NCI-H2029 treated with DMSO at 0.1 percent for 48 hours (cell line): ENCODE data around the gene ZWILCH.
"Not testable (repeated sequence)": the region's sequence is repeated elsewhere in the genome, so short reads cannot be mapped to it uniquely, and the experiment has no call there.

ENCODE experiments used
- DNase-seq: peaks from one replicate; lab custom pipeline; 2025; lab: John Stamatoyannopoulos, UW

The ZWILCH gene

DNA sequence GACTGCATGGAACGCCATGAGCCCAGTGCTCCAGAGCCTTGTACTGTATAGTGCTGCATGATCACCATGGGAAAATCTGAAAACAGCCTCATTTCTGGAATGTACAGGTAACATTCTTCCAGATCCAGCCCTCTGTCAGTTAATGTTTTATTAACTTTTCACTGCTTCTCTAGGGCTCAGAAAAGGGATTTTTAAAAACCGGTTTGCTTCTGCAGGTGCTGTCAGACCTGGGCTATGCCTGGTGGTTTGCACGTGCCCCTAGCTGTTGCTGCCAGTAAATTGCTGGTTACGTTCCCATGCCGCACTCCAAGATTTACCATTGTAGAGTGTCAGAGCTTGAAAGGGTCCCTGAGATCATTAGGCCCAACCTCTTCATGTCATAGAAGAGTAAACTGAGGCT, 16.6 kb upstream of the ZWILCH start:
- no peak for DNase-seq

DNA sequence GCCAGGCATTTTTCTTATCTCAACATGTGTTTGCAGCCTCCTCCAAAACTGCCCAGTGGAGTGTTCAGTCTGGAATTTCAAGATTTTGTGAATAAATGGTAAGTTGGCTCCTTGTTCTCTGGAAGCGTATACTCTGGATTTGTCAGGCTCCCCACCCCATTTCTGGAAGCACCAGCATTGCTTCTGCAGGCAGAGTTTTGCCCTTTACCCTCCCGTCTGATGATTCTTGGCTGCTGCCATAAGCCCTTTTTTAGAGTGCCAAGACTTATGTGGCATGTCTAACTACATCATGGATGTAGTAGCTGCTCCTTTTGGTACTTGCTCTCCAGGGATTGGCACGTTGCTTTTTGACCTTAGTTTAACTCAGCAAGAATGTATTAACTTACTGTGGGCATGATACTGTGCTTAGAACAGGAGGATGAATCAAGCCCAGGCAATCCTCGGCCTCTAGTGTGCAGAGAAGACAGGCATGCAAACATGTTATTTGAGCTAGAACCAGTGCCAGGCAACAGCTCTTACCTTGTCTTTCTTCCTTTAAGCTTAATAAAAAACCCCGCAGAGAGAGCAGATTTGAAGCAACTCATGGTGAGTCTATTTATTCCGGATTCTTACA, 15.8 kb upstream of the ZWILCH start:
- DNase-seq: no peak

DNA sequence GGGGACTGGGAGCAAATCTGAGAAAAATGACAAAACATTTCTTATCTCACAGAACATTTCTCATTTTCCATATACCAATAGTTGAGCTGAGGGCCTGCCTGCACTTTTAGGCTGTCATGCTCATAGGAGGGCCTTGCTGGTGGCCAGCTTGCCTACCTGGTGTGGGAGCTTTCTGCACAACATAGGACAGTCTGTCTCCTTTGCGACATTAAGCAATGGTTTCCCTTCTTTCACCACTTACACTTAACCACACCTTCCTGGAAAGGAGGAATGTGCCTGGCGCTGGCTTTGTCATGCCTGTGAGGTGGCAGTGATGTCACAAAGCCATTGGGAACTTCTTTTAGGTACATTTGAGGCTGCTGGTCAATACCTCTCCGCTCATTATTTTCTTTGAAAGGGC, 13.3 kb upstream of the ZWILCH start:
- DNase-seq: no peak

DNA sequence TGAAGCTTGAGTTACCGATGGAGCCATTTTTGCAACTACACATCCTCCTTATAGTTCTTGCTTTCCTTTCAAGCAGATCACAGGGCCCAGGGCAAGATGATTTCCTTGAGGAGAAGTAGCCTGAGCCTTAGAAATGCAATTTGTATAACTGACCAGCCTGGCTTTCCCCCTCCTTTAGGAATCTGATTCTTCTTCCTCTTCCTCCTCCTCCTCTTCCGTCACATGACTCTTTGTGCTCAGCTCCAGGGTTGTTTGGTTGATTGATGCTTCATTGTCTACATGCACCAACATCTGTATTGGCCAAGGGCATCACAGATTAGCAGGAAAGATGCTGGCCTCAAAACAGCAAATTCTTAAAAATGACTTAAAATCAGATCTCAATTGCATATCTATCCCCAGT, 10.9 kb upstream of the ZWILCH start:
- DNase-seq: no peak

DNA sequence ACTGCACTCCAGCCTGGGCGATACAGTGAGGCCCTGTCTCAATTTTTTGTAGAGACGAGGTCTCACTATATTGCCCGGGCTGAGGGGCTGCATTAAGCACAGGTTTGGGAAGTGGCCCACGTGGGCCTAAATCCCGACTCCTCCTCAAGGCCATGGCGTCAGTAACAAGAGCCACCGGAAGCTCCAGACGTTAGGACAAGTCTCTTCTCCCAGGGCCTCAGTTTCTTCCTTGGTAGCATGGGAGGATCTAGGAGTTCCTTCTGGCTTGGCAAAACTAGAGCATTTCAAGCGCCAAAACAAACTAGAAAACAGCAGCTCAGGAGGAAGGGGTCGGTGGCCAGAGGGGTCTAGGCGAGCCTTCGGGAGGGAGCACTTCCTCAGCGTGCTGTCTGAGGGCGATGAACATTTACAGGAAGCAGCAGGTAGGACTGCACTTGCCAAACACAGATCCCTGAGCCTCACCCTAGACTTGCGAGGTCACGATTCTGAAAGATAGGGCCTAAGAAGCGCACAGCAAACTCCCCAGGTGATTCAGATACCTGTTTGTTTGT, 8.1 kb upstream of the ZWILCH start:
- no peak for DNase-seq

DNA sequence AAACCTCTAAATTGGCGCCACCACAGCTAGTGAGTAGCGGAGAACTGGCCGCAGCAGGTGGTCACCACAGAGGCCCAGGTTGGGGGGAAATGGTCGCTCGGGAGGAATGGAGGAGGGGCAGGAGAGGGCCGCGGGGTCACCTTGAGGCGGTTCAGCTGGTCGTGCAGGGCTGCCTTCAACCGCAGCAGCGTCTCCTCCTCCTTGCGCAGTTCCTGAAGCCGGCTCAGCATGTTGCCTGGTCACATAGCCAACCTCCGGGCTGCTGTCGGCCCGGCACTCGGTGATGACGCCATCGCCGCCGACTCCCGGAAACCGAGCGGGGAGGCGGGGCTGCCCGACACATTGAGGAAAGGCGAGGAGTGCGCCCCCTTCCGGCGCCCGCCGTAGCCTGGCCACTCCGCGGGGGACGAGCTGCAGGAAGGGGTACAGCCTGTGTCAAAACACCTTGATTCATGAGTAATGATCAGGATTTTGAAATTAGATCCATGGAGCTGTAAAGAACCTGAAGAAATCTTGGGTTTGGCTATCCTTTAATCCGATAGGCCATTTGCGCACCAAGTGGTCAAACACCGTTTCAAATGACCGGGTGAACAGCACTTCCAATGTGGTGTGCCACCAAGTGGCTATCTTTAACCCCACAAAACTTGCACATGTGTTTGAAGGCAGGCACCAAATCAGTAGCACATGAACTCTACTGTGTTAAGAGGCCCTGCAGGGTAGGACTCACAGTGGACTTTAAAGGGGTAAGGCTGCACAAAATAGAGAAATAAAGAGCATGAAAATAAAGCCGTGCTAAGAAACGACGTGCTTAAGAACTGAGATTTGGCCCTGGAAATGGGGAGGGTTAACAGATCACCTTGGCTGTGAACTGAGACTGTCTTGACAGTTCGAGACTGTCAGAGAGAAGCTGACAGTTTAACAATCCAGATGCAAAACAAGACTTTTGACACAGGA, 7.3 kb upstream of the ZWILCH start, which contains the start of gene SNAPC5:
Gene SNAPC5, minus strand, starts transcription at position 261 of the 954 bp plus-strand sequence. Its CDS starts 31 bp downstream, at position 230.
- no peak for DNase-seq

DNA sequence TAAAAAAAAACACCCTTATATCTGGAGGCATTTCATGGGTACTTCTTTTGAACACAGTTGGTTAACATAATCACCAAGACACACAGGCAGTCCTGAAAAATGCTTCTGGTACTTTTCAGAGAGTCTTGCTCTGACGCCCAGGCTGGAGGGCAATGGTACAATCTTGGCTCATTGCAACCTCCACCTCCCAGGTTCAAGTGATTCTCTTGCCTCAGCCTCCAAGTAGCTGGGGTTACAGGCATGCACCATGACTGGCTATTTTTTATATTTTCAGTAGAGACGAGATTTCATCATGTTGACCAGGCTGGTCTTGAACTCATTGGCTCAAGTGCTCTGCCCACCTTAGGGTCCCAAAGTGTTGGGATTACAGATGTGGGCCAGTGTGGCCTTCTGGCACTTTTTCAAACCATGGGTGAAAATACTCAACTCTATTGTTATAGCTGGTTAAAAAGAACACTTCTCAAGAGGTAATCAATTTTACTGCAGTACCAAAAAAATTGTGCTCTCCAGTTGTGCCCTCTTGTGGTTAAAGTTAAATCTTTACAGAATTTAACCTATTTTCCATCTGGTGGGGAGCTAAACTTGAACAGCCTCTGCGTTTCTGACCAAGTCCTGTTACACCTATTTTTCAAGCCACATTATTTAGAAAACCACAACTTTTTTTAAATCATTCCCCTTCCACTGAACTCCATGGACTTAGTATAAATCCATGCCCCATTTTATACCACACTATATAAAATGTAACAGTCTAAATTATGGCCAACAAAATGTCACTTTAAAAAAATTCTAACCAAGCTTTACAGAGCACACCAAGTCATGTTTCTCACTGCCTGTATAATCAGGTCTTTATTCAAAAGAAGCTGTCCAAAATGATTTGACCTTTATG, 6.4 kb upstream of the ZWILCH start:
- DNase-seq: no peak

DNA sequence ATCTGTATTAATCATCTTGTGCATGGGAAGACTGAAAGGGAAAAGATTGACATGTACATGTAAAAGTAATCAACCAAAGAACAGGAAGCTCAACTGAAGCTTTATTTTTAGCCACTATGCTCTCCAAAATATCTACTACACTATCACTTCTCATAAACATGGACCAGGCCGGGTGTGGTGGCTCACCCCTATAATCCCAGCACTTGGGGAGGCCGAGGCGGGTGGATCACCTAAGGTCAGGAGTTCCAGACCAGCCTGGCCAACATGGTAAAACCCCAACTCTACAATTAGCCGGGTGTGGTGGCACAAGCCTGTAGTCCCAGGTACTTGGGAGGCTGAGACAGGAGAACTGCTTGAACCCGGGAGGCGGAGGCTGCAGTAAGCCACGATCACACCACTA, 4.8 kb upstream of the ZWILCH start:
- DNase-seq: not testable (repeated sequence)

DNA sequence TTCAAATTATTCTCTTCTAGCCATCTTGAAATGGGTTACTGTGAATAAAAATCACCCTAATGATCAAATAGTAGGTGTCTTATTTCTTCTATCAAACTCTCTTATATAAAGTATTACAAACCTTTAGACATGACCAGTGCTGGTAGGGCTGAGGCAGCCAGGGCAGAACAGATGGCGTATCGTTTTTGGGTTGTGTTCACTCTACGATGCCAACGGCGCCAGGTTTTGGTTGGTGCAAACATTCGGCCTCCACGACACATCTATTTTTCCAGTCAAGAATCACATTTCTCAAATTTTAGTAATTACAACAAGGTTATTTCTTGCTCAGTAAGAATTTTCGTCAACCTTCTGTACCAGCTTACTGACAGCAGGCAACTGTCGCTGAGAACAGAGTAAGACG, 2.6 kb upstream of the ZWILCH start:
- DNase-seq: no peak

DNA sequence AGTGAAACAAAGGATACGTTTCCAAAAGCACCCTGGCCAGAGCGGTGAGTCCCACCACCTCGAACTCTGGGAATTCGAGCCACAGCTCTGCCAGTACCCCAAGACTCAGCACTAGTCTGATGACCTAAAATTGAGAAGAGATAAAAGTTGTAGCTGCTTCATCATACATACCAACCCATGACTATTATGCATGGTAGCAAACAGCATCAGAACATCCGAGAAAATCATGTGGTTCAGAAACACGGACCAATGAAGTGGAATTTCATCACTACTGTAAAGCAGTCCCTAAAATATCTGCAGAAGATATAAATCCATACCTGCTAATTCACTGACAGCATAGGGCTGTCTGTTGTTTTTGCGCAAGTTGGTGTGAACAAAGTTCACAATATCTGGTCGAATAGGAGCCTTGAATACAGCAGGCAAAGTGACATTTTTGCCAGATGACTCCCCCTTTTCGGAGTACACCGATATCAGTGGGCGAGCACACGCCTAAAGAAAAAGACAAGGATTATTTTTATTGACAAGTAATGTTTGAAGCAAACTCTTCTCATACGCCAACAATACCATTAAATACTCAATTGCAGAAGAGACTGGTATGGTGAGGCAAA, 2.0 kb upstream of the ZWILCH start:
- DNase-seq: not testable (repeated sequence)

DNA sequence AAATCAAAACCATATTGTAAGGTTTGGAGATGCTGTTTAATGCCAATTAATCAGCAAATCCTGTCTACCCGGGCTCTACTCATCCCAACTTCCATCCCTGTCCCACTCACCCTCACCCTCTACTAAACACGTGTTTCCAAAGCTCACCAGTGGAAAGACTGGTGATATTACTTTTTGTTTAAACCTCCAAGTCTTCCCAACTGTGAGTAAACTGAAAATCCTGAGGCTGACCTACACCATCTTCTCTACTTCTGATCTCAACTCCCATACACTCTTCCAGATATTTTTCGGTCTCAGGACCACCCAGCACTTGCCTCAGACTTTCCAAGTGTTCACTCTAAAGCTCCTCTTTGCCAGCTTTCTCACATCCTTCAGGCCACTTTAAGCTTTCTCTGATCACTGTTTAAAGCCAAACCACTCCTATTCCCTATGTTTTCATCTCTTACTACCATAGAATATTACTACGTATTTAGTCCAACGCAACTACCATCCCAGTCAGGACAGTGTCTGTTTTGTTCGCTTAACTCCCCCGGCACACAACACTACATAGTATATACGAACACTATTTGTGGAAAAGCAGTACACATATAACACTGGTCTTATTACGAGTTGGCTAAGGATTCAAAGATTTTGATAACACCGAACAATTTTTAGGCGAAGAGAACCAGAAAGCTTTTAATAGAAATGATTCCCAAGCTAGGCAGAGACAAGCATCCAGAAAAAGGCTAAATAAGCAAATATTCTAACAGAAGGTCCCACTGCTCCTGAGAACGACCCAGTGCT, 1.2 kb upstream of the ZWILCH start:
- no peak for DNase-seq

DNA sequence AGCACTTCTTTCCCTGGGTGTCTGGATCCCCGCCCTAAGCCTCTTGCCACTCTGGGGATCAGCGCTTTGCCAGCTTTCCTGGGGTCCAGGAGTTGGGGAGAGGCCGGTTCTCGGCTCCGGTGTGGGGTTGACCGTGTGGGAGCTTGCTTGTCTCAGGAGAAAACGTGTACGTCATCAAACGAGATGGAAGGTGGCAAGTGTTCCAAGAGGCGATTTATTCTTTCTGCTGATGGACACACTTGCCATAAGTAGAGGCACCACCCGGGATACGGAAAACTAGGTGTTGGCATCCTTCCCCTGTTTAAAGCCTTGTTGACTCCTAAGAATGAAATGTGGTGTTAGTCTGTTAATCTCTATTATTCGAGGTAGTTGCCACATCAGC, 295 bp downstream of the ZWILCH start:
- DNase-seq: no peak

DNA sequence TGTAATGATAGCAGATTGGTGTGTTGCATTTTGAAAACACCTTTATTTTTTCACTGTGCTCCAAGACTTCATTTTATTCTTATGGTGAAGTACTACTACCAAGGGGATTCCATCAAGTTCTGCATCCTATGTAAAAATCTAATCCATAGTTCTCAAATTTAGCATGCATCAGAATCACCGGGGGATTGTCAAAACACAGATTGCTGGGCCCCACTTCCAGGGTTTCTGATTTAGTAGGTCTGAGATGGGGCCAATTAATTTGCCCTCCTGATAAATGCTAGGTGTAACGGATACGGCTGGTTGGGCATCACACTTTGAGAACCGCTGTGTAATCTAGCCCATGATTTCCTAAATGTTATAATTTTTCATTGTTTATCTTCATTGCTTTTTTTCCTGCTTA, 692 bp downstream of the ZWILCH start:
- no peak for DNase-seq

DNA sequence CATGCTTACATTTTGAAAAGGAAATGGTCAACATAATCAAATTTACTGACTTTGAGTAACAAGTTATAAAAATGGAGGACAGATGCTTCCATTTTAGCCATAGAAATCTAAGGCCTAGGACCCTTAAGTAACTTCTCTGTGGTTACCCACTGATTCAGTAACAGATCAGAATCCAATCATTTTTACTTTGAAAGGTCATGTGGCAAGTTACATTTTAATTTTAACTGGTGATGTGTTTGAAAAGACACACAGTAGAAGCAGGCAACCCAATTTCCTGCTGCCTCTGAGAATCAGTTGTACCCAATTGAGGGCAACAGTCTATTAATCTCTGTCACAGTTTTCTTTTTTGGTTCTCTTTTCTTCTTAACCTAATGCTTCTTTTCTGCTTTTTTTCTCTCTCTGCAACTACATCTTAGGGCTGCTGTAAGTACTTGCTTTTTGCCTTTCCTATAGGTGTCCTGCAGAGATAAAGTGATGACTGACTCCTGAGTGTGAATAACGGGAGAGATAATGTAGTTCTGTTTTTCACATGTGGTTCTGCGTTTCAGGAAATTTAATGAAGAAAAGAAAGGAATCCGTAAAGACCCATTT, 3.3 kb downstream of the ZWILCH start:
- DNase-seq: no peak

DNA sequence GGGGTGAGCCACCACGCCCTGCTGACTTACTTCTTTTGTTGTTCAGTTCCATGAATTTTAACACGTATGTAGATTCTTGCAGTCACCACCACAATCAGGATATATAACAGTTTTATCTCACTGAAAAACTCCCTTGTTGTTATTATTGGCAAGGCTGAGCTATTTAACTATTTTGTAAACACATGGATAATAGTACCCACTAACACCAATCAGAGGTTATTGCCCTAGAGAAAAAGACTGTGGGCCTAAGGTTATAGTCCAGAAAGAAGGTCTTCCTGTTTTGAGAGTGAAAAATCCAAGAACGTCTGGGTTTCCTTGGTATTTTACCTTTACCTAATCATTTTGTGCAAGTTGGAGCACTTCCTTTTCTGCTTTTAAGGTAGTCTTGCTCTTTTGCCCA, 9.5 kb downstream of the ZWILCH start:
- no peak for DNase-seq

DNA sequence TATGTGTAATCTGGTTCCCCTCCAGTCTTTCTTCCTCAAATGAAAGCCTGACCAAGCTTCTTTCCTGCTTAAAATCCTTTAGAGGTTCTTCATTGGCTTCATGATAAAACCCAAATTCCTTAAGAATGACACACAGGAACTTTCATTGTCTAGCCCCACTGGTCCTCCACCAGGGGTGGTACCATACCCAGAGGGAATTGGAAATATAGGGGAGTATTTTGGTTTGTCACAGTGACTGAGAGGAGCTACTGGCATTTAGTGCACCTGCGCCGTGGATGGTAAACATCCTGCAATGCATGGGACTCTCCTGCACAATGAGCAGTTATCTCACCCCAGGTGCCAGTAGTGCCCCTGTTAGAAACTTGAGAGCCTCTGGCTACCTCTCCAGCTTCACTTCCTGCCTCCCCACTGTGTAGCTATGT, 10.8 kb downstream of the ZWILCH start:
- DNase-seq: no peak

DNA sequence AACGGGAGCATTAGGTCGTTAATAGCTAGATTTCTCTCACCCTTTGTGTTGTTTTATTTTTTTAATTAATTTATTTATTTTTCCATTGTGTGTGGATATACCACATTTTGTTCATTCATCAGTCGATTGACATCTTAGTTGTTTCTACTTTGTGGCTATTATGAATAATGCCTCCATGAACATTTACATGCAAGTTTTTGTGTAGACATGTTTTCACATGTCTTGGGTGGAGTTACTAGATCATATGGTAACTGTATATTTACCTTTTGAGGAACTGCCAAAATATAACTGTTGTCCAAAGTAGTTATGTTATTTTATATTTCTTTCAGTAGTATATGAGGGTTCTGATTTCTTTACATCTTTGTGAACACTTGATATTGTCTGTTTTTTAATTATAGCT, 18.8 kb downstream of the ZWILCH start:
- no peak for DNase-seq

DNA sequence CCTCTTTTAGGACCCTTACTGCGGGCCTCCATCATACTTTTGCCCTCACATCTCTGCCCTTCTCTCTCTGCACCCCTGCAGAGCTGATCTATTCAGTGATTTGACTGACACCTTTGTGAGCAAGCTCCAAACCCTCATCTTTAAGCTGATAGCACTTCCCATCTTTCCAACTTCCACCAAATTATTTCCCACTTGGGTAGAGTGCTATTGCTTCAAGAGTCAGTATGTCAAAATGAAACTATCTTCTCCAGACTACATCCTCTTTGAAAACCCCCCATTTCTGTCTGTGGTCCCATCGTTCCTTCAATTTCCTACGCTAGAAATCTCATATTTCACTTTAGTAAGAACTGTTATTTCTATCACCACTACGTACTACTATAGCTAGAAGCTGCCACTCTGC, 19.7 kb downstream of the ZWILCH start:
- DNase-seq: no peak

DNA sequence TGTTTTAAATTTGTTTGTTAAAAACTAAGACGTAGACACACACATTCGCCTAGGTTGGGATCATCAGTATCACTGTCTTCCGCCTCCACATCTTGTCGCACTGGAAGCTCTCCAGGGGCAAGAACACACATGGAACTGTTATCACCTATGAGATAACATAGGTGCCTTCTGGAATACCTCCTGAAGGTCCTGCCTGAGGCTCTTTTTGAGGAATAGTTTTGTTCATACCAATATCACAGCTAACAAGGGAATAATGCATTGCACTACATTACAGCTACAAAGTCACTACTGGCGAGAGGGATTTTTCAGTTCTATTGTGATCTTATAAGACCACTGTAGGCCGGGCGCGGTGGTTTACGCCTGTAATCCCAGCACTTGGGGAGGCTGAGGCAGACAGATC, 29.9 kb downstream of the ZWILCH start:
- no peak for DNase-seq

DNA sequence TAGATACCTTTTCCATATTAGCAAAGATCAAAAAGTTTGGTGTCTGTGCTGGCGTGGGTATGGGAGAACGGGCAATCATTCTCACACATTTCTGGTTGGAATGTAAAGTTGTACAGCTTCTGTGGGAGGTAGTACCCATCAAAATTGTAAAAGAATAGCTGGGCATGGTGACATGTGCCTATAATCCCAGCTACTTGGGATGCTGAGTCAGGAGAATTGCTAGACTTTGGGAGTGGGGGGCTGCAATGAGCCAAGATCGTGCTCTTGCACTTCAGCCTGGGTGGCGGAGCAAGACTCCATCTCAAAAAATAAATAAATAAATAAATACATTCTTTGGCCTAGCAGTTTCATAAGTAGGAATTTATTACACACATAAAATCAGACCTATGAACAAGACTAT, 37.8 kb downstream of the ZWILCH start:
- DNase-seq: no peak

DNA sequence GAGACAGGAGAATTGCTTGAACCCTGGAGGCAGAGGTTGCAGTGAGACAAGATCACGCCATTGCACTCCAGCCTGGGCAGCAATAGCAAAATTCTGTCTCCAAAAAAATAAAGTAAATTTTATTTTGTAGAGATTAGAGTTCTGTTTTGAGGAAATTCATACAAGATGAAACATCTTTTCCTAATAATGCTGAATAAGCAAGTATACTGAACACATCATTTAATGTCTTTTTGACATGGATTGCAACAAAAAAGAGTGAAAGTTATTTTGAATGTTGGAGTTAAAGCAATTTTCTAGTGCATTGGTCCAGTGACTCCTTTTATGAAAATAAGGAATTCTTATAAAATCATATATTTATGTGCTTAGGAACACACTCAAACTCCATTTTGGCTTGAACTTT, 40.1 kb downstream of the ZWILCH start:
- no peak for DNase-seq
